Cardiac fibroblast (primary cell): ENCODE results near the gene PLA2G4B.

Experiments used
- DNase-seq, 2 donors: peaks; one replicate each; pipeline versions ENCODE4 v3.0.0 to v3.0.0-alpha.2; 2010; ENCODE audit warnings: low read depth in 2 of 2
- H3K4me3 ChIP-seq, 2 donors: replicated peaks in 1 of 2; 1 replicate in 1 of 2; 2 replicates in 1 of 2; pipeline ENCODE4 v1.5.1; 2011; ENCODE audit warnings: low read depth in 2 of 2, low read length in 2 of 2, mild to moderate bottlenecking in 2 of 2, moderate library complexity in 1 of 2
- CTCF ChIP-seq: IDR thresholded peaks from one replicate; pipeline ENCODE4 v1.5.1; 2011; ENCODE audit warnings: low read depth, mild to moderate bottlenecking, low read length, inconsistent platforms

Gene PLA2G4B

GRCh38 chr15:41882689-41883483 lies 44.2 kb downstream of the PLA2G4B start:
- no peak for DNase-seq
- no peak for TF ChIP-seq CTCF
- H3K4me3 ChIP-seq, result no peak overlapping the region

- no peak for DNase-seq
- no peak for TF ChIP-seq CTCF
- H3K4me3 ChIP-seq, result no peak overlapping the region
These were observed 44.8 kb downstream of the PLA2G4B start for GRCh38 chr15:41883484-41883825.

GRCh38 chr15:41884458-41884857 lies 45.8 kb downstream of the PLA2G4B start:
- no peak for DNase-seq
- no peak overlapping the region for H3K4me3 ChIP-seq
- no peak for TF ChIP-seq CTCF

GRCh38 chr15:41885321-41885720 lies 46.7 kb downstream of the PLA2G4B start:
- TF ChIP-seq CTCF, result no peak
- no peak for DNase-seq
- no peak overlapping the region for H3K4me3 ChIP-seq

- no peak overlapping the region for H3K4me3 ChIP-seq
- no peak for TF ChIP-seq CTCF
- no peak for DNase-seq
These were observed 47.2 kb downstream of the PLA2G4B start for GRCh38 chr15:41885841-41886240.

GRCh38 chr15:41886741-41887140 lies 48.1 kb downstream of the PLA2G4B start:
- TF ChIP-seq CTCF, result no peak
- DNase-seq, result no peak
- H3K4me3 ChIP-seq, result no peak overlapping the region

GRCh38 chr15:41887161-41887560 lies 48.5 kb downstream of the PLA2G4B start:
- no peak for DNase-seq
- no peak overlapping the region for H3K4me3 ChIP-seq
- no peak for TF ChIP-seq CTCF
